Activated naive CD4-positive, alpha-beta T cell treated with Interleukin-2 at 50 U/mL for 16 hours (primary cell): ENCODE data around the gene MORF4L1.
"Not testable (repeated sequence)": the region's sequence is repeated elsewhere in the genome, so short reads cannot be mapped to it uniquely, and the experiment has no call there.

Experiments
- DNase-seq: peaks from one replicate; pipeline ENCODE4 v3.0.0-alpha.2; 2020

The MORF4L1 gene

GRCh38 chr15:78927077-78927790, 54.5 kb downstream of the MORF4L1 start:
- DNase-seq, result no peak

GRCh38 chr15:78928176-78928575, 55.5 kb downstream of the MORF4L1 start:
- DNase-seq, result not testable (repeated sequence)

DNA sequence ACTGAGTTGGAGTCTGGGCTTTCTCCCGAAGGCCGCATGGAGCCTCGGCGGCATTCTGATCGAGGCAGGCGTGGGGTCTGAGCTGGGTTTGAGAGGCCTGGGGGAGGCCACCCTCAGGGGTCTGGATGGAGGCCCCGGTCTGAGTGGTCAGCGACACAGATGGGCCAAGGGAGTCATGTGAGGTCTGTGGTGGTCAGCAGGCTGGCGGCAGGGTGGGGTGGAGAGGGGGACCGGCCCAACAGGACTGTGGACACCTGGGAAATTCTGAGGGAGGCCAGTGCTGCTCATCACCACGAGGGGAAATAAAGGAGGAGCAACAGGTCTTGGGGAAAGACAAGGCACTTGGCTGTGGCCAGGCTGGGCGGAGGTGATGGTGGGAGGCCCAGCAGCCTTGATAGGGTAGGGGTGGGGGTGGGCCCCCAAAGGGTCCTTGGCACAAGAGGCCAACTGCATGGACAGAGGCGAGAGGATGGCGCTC, 56.0 kb downstream of the MORF4L1 start:
- no peak for DNase-seq

GRCh38 chr15:78929536-78930264, 57.0 kb downstream of the MORF4L1 start:
- DNase-seq, result no peak

DNA sequence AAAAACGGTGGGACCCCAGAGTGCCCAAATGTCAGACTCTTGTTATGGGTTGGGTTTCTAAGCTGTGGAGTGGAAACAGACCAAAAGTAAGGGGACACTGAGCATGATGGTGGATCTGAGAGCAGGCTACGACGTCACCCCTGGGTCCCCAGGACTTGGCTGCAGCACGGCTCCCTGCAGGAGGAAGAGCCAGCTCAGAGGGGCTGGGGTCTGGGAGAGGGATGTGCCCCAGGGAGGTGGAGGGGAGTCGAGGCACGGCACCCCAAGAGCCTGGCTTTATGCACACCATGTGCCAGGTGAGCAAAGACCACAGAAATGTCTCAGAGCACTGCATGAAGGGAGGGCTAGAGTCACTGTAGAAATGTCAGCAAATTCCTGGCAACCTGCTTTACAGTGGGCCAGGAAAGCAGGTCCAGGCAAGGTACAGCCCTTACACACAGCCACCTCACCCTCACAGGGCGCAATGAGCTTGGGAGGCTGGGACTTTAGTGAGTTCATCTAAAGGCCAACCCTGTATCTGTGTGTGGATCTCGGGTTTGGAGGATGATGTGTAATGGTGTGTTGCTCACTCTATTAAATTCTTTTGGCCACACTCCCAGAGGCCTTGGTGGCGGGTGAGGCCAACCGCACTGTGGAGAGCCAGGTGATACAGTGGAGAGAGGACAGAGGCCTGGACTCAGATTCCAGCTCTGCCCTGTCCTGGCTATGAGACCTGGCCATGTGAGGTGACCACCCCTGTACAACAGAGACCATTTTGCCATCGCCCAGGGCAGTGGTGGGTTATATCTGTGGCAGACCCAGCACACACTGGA, 58.1 kb downstream of the MORF4L1 start:
- no peak for DNase-seq

GRCh38 chr15:78931439-78932257, 59.0 kb downstream of the MORF4L1 start:
- no peak for DNase-seq

GRCh38 chr15:78932258-78932808, 59.6 kb downstream of the MORF4L1 start:
- no peak for DNase-seq

GRCh38 chr15:78933187-78933822, 60.6 kb downstream of the MORF4L1 start:
- no peak for DNase-seq

GRCh38 chr15:78933823-78934654, 61.3 kb downstream of the MORF4L1 start:
- no peak for DNase-seq

- no peak for DNase-seq
These were observed 61.9 kb downstream of the MORF4L1 start for GRCh38 chr15:78934655-78935023.

GRCh38 chr15:78937132-78937739, 64.5 kb downstream of the MORF4L1 start:
- peak; percentile 12 for DNase-seq

- DNase-seq, result peak; percentile 24
These were observed 66.2 kb downstream of the MORF4L1 start for GRCh38 chr15:78938658-78939488.

- DNase-seq, result no peak
These were observed 70.1 kb downstream of the MORF4L1 start for GRCh38 chr15:78942741-78943140.

GRCh38 chr15:78943692-78944091, 71.0 kb downstream of the MORF4L1 start:
- no peak for DNase-seq

- DNase-seq, result no peak
These were observed 71.5 kb downstream of the MORF4L1 start for GRCh38 chr15:78944202-78944625.

DNA sequence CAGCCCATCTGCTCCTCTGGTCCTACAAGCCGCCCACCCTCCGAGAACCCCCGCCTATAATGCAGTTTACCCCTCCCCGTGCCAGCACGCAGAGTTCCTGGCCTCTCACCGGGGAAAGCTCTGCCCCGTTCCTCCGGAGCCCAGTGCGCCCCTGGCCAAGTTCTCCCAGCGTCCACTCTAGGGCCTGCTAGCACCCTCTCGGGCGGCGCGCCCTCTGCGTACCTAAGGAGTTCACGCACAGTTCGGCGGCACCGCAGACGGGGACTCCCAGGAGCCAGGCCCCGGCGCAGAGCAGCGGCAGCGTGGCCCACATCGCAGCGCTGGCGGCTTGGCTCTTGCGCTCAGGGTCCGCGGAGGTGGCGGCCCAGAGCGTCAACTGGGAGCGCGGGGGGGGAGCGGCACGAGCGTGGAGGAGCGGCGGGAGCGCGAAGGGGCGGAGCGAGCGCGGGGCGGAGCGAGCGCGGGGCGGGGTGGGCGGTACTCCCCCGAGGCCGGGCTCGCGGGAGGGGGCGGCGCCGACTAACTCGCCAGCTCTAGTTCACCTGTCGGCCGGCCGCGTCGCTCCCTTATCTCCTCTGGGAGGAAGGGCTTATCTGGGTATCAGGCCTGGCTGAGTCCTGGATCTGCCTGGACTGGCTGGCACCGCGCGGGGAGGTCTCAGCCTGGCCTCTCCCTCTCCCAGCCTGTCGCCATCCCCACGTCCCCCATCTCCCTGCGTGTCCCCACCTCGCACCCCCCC, 72.1 kb downstream of the MORF4L1 start, which contains the start of gene CTSH:
Gene CTSH, minus strand, starts transcription at position 378 of the 739 bp plus-strand sequence. Its CDS starts 65 bp downstream, at position 313.
- DNase-seq, result peak; percentile 80

- no peak for DNase-seq
These were observed 73.8 kb downstream of the MORF4L1 start for GRCh38 chr15:78946493-78946892.

DNA sequence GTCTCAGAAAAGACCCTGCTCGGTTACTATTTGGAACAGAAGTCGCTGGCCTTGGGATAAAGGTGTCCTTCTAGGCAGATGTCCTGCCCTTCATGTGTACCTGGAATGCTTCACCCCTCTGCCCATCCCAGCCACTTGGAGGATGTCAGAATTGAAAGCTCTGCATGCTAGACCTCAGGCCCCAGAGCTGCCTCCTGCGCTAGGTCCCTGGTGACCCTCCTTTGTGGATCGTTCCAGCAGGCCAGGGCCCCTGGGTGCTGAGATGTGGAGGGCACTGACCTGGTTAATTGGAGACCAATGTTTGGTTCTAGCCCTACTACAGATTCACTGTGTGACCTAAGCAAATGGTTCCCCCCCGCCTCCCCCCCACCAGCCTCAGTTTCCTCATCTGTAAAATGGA, 74.8 kb downstream of the MORF4L1 start:
- no peak for DNase-seq
